ENCODE data around the gene CEBPA.

The CEBPA gene

GRCh38 chr19:33271246-33272021 lies 30.9 kb downstream of the CEBPA start:
- DNase-seq (ENCODE audit: low read depth), result no peak

- no peak for DNase-seq (ENCODE audit: low read depth)
Measured at GRCh38 chr19:33270769-33271168, 31.6 kb downstream of the CEBPA start.

GRCh38 chr19:33269016-33269415 lies 33.3 kb downstream of the CEBPA start:
- DNase-seq (ENCODE audit: low read depth), result no peak

- DNase-seq (ENCODE audit: low read depth), result no peak
Measured at GRCh38 chr19:33268162-33268991, 34.0 kb downstream of the CEBPA start.

- DNase-seq (ENCODE audit: low read depth), result no peak
Measured at GRCh38 chr19:33267706-33268105, 34.6 kb downstream of the CEBPA start.

GRCh38 chr19:33266974-33267484 lies 35.3 kb downstream of the CEBPA start:
- DNase-seq (ENCODE audit: low read depth), result no peak

DNA sequence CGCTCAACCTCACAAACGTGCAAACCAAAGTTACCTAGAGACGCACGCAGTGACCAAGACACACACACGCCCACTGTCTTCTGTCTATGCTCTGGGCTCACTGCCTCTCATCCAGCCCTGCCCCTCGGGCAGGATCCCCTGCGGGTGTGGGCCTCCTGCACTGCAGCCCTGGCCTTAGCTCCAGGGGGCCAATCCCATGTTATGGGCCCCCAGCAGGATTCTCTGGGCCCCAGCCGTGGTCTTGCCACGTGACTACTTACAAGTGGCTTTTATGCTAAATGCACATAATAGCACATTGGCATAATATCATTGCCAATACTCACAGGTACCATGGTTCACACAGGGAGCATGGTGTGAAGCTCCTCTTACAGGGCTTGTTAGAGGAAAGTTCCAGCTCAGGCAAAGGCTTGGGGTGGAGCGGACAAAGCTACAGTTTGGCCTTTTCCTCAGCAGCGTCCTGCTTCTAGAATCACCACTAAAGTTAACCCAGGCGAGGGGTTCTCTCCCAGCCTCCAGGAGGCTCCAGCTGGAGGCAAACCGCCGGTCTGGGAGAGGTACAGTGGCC lies 37.4 kb downstream of the CEBPA start:
- no peak for DNase-seq (ENCODE audit: low read depth)

GRCh38 chr19:33263325-33264023 lies 38.9 kb downstream of the CEBPA start:
- DNase-seq (ENCODE audit: low read depth), result no peak

- no peak for DNase-seq (ENCODE audit: low read depth)
Measured at GRCh38 chr19:33261511-33262189, 40.7 kb downstream of the CEBPA start.

GRCh38 chr19:33260628-33261418 lies 41.5 kb downstream of the CEBPA start:
- DNase-seq (ENCODE audit: low read depth), result no peak

DNA sequence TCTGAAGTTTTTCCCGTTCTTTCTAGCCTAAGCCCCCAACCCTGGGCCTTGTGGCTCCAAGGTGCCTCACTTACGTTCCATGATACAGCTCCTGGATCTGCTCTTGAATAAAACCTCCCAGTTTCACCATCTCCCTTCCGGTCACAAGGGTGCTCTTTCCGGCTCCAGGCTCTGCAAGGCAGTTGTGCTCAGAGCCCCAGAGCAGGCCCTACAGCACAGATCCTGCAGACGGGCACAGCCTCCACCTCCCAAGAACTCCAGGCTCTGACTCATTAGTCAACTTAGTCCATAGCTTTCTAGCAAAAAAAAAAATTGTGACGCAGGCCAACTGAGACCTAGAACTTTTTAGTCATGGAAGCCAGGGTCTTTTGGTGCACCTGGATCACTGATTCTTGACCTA lies 42.8 kb downstream of the CEBPA start:
- DNase-seq (ENCODE audit: low read depth), result no peak

DNA sequence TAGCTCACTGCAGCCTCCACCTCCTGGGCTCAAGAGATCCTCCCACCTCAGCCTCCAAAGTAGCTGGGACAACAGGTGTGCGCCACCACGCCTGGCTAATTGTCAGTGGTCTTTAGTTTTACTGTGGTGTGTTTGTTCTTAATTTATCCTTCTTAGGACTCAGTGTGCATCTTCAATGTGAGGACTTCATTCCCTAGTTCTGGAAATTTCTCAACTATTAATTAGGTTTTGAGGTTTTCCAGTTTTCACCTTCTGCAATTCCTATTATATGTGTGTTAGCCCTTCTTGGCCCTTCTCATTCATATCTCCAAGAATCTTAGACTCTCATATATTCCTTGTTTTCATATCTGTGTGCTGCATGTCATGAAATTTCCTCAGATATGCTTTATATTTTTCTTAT lies 44.5 kb downstream of the CEBPA start:
- DNase-seq (ENCODE audit: low read depth), result no peak

GRCh38 chr19:33256261-33256660 lies 46.1 kb downstream of the CEBPA start:
- no peak for DNase-seq (ENCODE audit: low read depth)

DNA sequence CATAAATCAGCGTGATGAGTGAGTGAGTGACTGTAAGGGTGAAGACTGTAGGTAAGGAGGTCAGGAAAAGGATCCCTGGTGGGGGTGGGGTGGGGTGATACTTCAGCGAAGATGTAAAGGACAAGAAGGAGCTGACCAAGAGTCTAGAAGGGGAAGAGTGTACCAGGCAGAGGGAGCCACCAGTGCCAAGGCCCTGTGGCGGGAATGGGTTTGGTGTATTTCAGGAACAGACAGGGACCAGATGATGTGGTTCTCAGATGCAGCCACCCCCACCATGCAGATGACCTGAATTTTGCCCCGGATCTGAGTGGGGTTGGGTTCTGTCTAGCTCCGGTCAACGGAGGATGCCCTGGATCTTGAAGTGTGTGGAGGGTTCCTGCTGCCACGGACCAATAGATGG lies 46.6 kb downstream of the CEBPA start:
- no peak for DNase-seq (ENCODE audit: low read depth)

GRCh38 chr19:33254245-33254824 lies 48.0 kb downstream of the CEBPA start:
- DNase-seq (ENCODE audit: low read depth), result no peak

GRCh38 chr19:33252971-33253370 lies 49.4 kb downstream of the CEBPA start:
- DNase-seq (ENCODE audit: low read depth), result no peak

DNA sequence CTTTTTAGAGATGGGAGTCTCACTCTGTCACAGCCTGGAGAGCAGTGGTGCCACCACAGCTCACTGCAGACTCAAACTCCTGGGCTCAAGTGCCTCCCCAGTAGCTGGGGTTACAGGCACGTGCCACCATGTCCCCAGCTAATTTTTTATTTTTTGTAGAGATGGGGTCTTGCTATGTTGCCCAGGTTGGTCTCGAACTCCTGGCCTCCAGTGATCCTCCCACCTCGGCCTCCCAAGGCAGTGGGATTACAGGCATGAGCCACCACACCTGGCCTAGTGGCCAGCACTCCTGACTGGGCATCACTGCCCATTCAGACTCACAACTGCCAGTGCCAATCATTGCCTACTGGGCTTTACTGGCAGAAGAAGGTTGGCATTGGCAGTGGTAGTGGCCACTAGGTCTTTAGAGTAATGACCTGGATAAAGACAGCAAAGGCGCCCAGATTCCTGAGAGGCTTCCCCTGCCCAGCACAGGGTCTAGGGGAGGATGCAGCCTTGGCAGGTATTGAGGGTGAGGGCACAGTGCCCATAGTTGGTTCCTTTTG lies 49.8 kb downstream of the CEBPA start:
- DNase-seq (ENCODE audit: low read depth), result no peak

DNA sequence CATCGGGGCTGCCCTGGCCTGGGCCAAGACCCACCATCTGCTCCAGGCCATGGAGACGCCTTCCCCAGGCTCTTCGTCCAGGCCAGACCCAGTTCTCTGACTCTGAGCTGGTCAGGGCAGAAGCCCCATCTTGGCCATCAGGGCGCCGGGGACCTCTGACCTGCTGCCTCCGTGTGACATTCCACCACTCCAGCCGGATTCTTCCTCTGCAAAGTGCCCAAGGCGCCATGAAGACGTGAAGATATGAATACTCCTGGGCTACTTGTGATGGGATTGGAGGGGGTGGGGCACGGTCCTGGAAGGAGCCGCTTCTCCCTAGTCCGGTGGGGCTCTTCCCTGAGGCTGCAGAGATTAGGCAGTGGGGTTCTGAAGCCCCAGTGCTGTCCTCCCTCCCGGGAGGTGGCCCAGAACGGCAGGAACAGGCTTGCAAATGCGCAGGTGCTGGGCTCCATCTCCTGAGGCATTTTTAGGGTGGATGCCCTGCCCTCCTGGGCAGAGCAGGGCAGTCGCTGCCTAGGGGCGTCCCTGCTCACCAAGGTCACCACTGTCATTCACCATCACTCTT lies 50.7 kb downstream of the CEBPA start:
- DNase-seq (ENCODE audit: low read depth), result no peak

GRCh38 chr19:33251076-33251475 lies 51.3 kb downstream of the CEBPA start:
- DNase-seq (ENCODE audit: low read depth), result no peak

- DNase-seq (ENCODE audit: low read depth), result no peak
Measured at GRCh38 chr19:33250500-33250899, 51.8 kb downstream of the CEBPA start.

Measured in stimulated activated CD8-positive, alpha-beta memory T cell treated with anti-CD3 and anti-CD28 coated beads, Interleukin-7, amount 100 ng/mL, for 24 hours (primary cell).